CD4-positive, alpha-beta T cell treated with Interleukin-6 at 100 ng/mL for 8 hours (primary cell): ENCODE measurements around the gene GPR55.

ENCODE experiments used
- DNase-seq: peaks from one replicate; pipeline ENCODE4 v3.0.0-alpha.2; 2020; ENCODE audit warnings: mixed read lengths, low spot score

GPR55 gene

DNA sequence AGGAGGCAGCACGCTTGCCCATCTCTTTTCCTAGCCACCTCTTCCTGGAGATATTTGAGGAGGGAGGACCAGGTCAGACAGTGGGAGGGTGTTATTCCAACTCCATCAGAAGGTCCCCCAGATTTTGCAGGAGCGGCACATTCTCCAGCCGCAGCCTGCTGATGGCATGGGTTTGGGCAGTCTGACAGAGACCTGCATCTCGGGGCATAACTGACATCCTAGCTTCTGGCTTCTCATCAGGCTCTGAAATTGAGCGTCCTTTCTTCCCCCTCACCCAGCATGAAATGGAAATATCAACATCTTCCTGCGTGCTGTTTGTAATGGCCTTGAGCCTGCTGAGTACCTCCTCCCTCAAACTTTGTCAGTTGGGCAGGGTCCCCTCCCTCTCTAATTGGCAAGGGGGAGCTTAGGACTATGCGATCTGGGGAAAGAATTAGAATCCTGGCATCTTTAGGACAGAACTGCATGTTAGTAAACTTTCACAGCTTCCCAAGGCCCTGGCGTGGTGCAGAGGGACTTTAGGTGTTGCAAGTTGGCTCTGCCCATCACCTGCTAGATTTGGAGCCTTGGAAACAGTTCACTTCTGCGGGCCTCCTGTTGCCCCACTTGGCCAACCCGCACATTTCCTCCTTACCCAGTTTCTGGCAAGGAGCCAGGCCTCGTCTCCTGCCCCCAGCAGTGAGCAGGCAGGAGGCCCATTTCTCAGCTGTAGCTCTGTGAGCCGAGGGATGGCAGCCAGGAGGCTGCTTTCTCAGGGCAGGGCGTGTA, 58.1 kb downstream of the GPR55 start:
- peak; percentile 73 for DNase-seq

GRCh38 chr2:230865766-230866755, 59.0 kb downstream of the GPR55 start:
- DNase-seq, result no peak

DNA sequence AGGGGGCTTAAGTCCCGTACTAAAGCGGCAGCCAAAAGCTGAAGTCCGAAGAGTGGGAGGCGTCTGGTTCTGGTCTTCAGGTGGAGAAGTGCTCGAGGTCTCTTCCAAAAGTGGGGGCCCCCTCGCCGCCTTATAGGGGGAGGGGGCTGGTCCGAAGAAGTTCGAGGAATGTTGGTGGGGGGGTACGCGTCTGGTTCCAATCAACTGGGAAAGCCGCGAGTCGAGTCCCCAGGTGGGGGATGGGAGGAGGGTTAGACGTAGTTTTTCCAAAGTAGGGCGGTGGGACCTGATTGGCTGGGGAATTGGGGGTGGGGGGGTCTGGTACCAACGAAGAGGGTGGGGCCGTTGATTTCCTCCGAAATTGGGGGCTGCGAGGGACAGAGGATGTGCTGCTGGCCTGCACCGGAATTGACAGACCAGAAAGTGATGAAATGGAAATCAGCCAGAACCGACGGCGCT, 59.7 kb downstream of the GPR55 start:
- no peak for DNase-seq

GRCh38 chr2:230864605-230865306, 60.3 kb downstream of the GPR55 start, which contains the start of gene ITM2C:
TSS of gene ITM2C (plus strand) at chr2:230864942. CDS start at chr2:230865026, 84 bp downstream.
- peak; percentile 74 for DNase-seq

- DNase-seq, result no peak
Measured at GRCh38 chr2:230864122-230864604, 60.9 kb downstream of the GPR55 start.

- DNase-seq, result no peak
Measured at GRCh38 chr2:230863442-230864121, 61.5 kb downstream of the GPR55 start.

DNA sequence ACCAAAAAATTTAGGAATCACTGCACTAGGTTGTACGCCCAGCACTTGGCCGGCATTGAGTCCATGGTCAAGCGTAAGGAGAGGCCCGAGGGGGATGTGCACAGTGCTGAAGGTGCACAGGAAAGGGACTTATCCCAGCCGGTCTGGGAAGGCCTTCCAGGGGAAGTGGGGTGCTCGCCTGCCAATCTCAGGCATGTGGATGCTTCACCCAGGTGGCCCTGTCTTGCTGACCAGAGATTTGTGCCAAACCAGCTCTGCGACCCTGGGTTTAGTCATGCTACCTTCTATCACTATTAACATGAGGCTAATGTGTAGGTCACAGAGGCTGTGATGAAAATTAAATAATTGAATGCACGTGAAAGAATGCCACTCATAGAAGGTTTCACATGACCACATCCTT, 62.0 kb downstream of the GPR55 start:
- DNase-seq, result no peak

- DNase-seq, result no peak
Measured at GRCh38 chr2:230862292-230862691, 62.8 kb downstream of the GPR55 start.

DNA sequence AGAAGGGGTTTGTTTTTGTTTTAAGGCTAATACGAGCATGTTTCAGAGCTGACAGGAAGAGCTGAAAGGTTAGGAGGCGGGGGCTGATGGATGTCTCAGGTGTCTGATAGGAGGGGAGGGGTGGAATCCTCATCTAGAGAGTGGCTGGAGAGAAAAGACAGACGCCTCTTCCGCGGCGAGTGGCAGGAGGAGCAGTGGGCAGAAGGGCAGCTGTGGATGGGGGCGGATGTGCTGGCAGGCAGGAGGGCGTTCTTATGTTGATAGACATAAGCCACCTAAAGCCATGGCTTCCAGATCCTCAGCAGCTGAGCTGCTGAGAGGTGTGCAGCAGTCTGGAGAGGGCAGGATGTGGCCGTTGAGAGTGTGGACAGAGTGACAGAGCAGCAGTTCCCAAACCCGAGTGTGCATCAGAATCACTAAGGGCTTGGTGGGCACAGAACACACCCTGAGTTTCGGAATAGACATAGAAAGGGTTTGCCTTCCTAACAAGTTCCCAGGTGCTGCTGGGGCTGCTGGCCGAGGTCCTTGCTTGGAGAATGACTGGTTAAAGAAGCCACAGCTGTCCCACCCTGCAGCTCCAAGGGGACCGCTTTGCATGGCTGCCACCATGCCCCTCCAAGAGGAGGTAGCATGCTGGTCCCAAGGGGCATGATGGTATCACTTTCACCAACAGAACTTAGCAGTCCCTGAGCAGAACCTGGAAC, 63.3 kb downstream of the GPR55 start:
- no peak for DNase-seq
